HT-29 (cell line): ENCODE measurements around the gene ROPN1. TPM values are rescaled to one million over a fixed set of nuclear protein-coding genes. Genes with fewer than 3 reads are reported as not detected.

Experiments
- DNase-seq: peaks from one replicate; pipeline ENCODE4 v3.0.0-alpha.2; 2015; ENCODE audit warnings: low spot score
- total RNA-seq: library from RNA; depleted of rRNA; stranded (reverse); fragments of >200 nt; shearing (Covaris generic); gene quantifications from 2 replicates; pipeline ENCODE4 v1.2.3, GENCODE V29; 2014; rRNA removed

ROPN1 gene
- total RNA-seq, 1 experiment from 2014 or later, result not detected

GRCh38 chr3:123949641-123950040 lies 42.3 kb downstream of the ROPN1 start:
- DNase-seq, result no peak

- DNase-seq, result no peak
Measured at GRCh38 chr3:123948449-123948848, 43.5 kb downstream of the ROPN1 start.

DNA sequence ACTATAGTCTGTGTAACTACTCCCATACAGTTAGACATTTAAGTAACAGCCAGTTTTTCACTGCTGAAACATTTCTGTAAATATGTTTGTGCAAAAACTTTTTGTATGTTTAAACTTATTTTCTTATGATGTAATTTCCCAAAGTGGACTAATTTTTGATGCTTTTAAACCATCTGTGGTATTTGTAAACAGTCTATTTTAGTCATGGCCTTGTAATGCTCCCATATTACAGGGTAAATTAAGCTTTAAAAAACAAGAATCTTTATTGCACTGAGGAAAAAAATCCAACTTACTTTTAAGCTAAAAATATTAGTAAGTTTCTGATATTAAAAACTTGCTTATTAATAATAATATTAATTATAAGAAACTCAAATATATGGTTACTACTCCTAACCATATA lies 44.4 kb downstream of the ROPN1 start:
- no peak for DNase-seq

DNA sequence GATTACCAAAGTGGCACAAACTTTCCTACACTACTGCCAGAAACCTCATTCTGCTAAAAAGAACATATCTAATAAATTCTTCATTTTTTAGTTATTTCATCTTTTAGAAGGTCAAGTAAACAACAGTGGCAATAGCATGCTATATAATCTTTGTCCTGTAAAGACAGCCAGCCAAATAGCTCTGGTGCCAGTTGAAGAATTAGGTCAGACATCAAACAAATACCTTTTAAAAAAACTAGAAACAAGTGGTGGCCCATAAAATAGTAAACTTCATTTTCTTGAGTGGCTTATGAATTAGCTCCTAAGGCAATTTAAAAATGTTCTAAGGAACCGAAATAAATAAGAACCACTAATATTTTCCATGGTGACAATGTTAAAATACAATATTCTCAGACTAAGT lies 50.4 kb downstream of the ROPN1 start:
- DNase-seq, result no peak

- no peak for DNase-seq
Measured at GRCh38 chr3:123941121-123941520, 50.8 kb downstream of the ROPN1 start.

DNA sequence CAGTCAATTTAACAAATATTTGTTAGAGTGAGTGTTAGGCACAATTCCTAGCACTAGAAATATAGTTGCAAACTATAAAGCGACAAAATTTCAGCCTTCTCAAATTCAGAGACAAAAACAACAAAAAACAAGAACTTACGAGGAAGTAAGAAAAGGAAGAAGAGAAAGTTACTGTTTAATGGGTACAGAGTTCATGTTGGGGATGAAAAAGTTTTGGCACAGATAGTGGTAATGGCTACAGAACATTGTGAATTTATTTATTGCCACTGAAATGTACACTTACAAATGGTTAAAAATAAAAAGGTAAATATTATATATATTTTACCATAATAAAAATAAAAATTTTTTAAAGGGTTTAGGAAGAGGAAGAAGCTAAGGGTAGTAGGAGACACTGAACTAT lies 52.2 kb downstream of the ROPN1 start:
- no peak for DNase-seq

DNA sequence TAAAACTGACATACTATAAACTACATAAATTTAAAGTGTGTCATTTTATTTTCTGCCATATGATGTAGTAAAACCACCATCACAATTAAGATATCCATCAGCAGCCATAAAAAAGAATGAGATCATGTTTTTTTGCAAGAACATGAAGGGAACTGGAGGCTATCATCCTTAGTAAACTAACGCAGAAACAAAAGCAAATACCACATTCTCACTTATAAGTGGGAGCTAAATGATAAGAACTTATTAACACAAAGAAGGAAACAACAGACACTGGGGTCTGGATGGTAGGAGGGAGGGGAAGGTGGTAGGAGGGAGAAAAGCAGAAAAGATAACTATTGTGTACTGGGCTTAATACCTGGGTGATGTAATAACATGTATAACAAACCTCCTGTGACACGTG lies 55.5 kb downstream of the ROPN1 start:
- no peak for DNase-seq

- DNase-seq, result no peak
Measured at GRCh38 chr3:123935830-123936229, 56.1 kb downstream of the ROPN1 start.

- DNase-seq, result no peak
Measured at GRCh38 chr3:123934250-123934649, 57.7 kb downstream of the ROPN1 start.

GRCh38 chr3:123930445-123930844 lies 61.5 kb downstream of the ROPN1 start:
- no peak for DNase-seq

DNA sequence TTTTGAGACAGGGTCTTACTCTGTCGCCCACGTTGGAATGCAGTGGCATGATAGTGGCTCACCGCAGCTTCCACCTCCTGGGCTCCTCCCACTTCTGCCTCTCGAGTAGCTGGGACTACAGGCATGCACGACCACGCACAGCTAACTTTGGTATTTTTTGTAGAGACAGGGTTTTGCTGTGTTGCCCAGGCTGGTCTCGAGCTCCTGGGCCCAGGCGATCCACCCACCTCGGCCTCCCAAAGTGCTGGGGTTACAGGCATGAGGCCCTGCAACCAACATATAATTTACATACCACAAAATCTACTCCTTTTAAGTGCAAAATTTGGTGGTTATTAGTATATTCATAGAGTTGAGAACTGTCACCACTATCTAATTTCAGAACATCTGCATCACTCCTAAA lies 62.6 kb downstream of the ROPN1 start:
- no peak for DNase-seq

- no peak for DNase-seq
Measured at GRCh38 chr3:123926396-123926795, 65.5 kb downstream of the ROPN1 start.

DNA sequence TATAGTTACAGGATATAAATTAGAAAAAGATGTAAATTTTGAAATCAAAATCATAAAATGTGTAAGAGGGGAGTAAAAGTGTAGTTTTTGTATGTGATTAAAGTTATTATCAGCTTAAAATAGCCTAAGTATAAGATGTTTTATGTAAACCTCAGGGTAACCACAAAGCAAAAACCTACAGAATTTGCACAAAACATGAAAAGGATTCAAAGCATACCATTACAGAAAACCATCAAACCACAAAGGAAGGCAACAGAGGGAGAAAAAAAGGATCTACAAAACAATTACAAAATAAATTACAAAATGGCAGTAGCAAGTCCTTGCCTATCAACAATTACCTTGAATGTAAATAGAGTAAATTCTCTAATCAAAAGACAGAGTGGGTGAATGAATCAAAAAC lies 71.1 kb downstream of the ROPN1 start:
- DNase-seq, result no peak

DNA sequence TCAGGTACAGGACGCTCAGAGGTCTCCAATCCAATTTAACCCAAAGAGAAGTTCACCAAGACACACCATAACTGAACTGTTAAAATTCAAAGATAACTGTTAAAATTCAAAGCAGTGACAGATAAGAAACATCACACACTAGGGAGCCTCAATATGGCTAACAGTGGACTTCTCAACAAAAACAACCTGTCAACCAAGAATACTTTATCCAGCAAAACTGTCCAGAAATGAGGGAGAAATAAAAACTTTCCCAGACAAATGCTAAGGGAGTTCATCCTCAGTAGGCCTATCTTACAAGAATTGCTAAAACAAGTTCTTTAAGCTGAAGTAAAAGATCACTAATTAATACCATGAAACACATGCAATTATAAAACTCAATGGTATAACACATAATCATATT lies 71.5 kb downstream of the ROPN1 start:
- DNase-seq, result no peak

DNA sequence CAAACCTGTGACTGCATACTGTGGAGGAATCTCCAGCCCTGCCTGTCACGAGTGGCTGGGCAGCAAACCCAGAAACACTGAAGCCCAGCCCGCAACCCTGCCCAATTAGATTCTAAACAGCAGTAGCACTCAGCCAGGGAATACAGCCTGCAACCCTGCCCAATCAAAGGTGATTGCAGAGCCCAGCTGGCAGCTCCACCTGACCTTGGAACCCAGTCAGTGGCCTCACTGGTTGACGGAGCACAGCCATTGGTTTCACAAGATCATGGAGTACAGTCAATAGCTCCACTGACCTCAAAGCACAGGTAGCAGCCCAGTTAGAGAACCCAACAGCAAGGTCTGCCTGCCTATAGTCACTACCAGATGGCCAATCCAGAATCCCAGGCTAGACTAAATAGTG lies 72.6 kb downstream of the ROPN1 start:
- no peak for DNase-seq

Other genes starting within 250 kb of the ROPN1 start
- 15.0 and 20.5 TPM in 2 replicates for gene MYLK, start 107.8 kb downstream of the ROPN1 start, total RNA-seq
- gene CCDC14, start 30.9 kb downstream of the ROPN1 start, total RNA-seq, result 30.5 and 33.0 TPM in 2 replicates
- 26.0 and 28.8 TPM in 2 replicates for gene KALRN, start 41.2 kb upstream of the ROPN1 start, total RNA-seq